Endothelial cell of umbilical vein (primary cell): ENCODE measurements around the gene OGDH. TPM values are rescaled to one million over a fixed set of nuclear protein-coding genes. Genes with fewer than 3 reads are reported as not detected.

ENCODE experiments used
- BruUV-seq: library from RNA; stranded (reverse); fragments of 400-500 nt; replicated peaks from 2 replicates; lab custom pipeline; 2021; lab: Mats Ljungman, UMichigan
- CTCF ChIA-PET: fragments of 300-600, 350-600 bp; sonication (Branson Sonifier 250); formaldehyde crosslinking; loops from one replicate; lab custom pipeline; 2021; ENCODE audit warnings: antibody characterized with exemption, inconsistent platforms; lab: Charles Lee
- POLR2A ChIA-PET: fragments of 300-600, 350-600 bp; sonication (Branson Sonifier 250); formaldehyde crosslinking; loops from one replicate; lab custom pipeline; 2021; ENCODE audit warnings: antibody characterized with exemption, inconsistent platforms; lab: Charles Lee
- DNase-seq: peaks from one replicate; pipeline ENCODE4 v3.0.0-alpha.2; 2011; ENCODE audit warnings: low read depth, low spot score
- FAIRE-seq: peaks from 2 replicates; lab custom pipeline; 2011; peaks lifted over from hg19 to GRCh38; lab: Jason Lieb, UNC
- H2AFZ ChIP-seq: 2 replicates; pipeline ENCODE4 v1.6.0; 2012; ENCODE audit warnings: low read depth, low read length, control low read depth, inconsistent platforms
- H3K27ac ChIP-seq: 2 replicates; pipeline ENCODE4 v1.5.1; 2011; ENCODE audit warnings: low read depth, mild to moderate bottlenecking, control low read depth, low read length, moderate library complexity; ENCODE audit not compliant: insufficient read depth
- H3K27me3 ChIP-seq, 2 experiments: 2 replicates each; pipeline versions ENCODE4 v1.6.0 to v1.6.1; 2011; ENCODE audit warnings: low read length in 2 of 2, mixed read lengths in 1 of 2; ENCODE audit not compliant: control insufficient read depth in 2 of 2, insufficient read depth in 2 of 2
- H3K36me3 ChIP-seq, 2 experiments: 2 replicates in 1 of 2; 3 replicates in 1 of 2; pipeline ENCODE4 v1.5.1; 2011; ENCODE audit warnings: low read length in 2 of 2, mild to moderate bottlenecking in 1 of 2, moderate library complexity in 1 of 2; ENCODE audit not compliant: control insufficient read depth in 2 of 2, insufficient read depth in 2 of 2; ENCODE audit errors: extremely low read depth in 1 of 2
- H3K4me1 ChIP-seq: 3 replicates; pipeline ENCODE4 v1.5.1; 2011; ENCODE audit warnings: mild to moderate bottlenecking, low read length; ENCODE audit not compliant: control insufficient read depth, insufficient read depth; ENCODE audit errors: extremely low read depth
- H3K4me2 ChIP-seq: 2 replicates; pipeline ENCODE4 v1.6.1; 2011; ENCODE audit warnings: low read length, control low read depth, mixed read lengths; ENCODE audit not compliant: insufficient read depth
- H3K4me3 ChIP-seq, 3 experiments: fragments of 200-600 bp in 1 of 3; sonication (generic), shearing (Covaris generic) in 1 of 3; replicated peaks in 1 of 3; 2 replicates each; pipeline ENCODE4 v1.5.1; 2011 to 2016; ENCODE audit warnings: control low read depth in 3 of 3, low read length in 3 of 3, mild to moderate bottlenecking in 2 of 3, inconsistent platforms in 1 of 3, low read depth in 1 of 3, moderate library complexity in 1 of 3; ENCODE audit not compliant: insufficient read depth in 1 of 3
- H3K79me2 ChIP-seq: 2 replicates; pipeline ENCODE4 v1.6.0; 2012; ENCODE audit warnings: low read length, inconsistent platforms; ENCODE audit not compliant: control insufficient read depth, insufficient read depth
- H3K9ac ChIP-seq: replicated peaks from 2 replicates; pipeline ENCODE3; 2011; ENCODE audit warnings: low read length, control low read depth; ENCODE audit not compliant: insufficient read depth; ENCODE audit errors: extremely low read depth
- H3K9me1 ChIP-seq: replicated peaks from 3 replicates; pipeline ENCODE4 v1.6.0; 2011; ENCODE audit warnings: mild to moderate bottlenecking, low read length; ENCODE audit not compliant: control insufficient read depth, insufficient read depth; ENCODE audit errors: extremely low read depth
- H3K9me3 ChIP-seq: replicated peaks from 2 replicates; pipeline ENCODE4 v1.5.1; 2012; ENCODE audit warnings: low read length, inconsistent platforms; ENCODE audit not compliant: control insufficient read depth, insufficient read depth
- H4K20me1 ChIP-seq: replicated peaks from 2 replicates; pipeline ENCODE3; 2011; ENCODE audit warnings: mild to moderate bottlenecking, low read length; ENCODE audit not compliant: control insufficient read depth, insufficient read depth; ENCODE audit errors: extremely low read depth
- EZH2 ChIP-seq: IDR thresholded peaks from 2 replicates; pipeline ENCODE4 v1.6.1; 2012; ENCODE audit warnings: borderline replicate concordance, low read depth, mild to moderate bottlenecking, moderate library complexity, low read length, inconsistent platforms; ENCODE audit not compliant: severe bottlenecking
- FOS ChIP-seq: IDR thresholded peaks from 2 replicates; pipeline ENCODE4 v1.6.1; 2011; ENCODE audit warnings: mild to moderate bottlenecking, low read length, moderate library complexity, borderline replicate concordance; ENCODE audit not compliant: insufficient read depth
- GATA2 ChIP-seq: IDR thresholded peaks from 2 replicates; pipeline ENCODE4 v1.7.0; 2011; ENCODE audit warnings: low read depth, mild to moderate bottlenecking, moderate library complexity, mixed read lengths, low read length; ENCODE audit not compliant: insufficient read length, insufficient read depth
- JUN ChIP-seq: IDR thresholded peaks from 2 replicates; pipeline ENCODE4 v1.6.1; 2011; ENCODE audit warnings: borderline replicate concordance, low read depth; ENCODE audit not compliant: insufficient read length, insufficient read depth
- MYC ChIP-seq: IDR thresholded peaks from one replicate; pipeline ENCODE4 v1.6.1; 2011; ENCODE audit warnings: mild to moderate bottlenecking, low read depth, low read length
- POLR2A ChIP-seq: IDR thresholded peaks from 2 replicates; pipeline ENCODE4 v1.6.1; 2012; ENCODE audit warnings: low read depth, mild to moderate bottlenecking, control low read depth, low read length
- POLR2AphosphoS5 ChIP-seq: IDR thresholded peaks from 2 replicates; pipeline ENCODE4 v1.6.1; 2012; ENCODE audit warnings: low read depth, mild to moderate bottlenecking, control low read depth, low read length, moderate library complexity; ENCODE audit not compliant: insufficient read depth
- dilution Hi-C: fragments of 300-500 bp; cut with MboI; formaldehyde crosslinking; loops from one replicate; pipeline ENCODE4 v1.15.0; 2019; ENCODE audit warnings: low sequenced_read_pairs; ENCODE audit not compliant: extremely low pct_ligation_motif_present
- intact Hi-C: fragments of 100-400 bp; cut with micrococcal nuclease; formaldehyde crosslinking; loops from one replicate; pipeline ENCODE4 v1.10.0; 2022
- polyA plus RNA-seq, 4 experiments: library from polyadenylated mRNA; depleted of rRNA in 3 of 4; stranded (reverse) in 3 of 4; unstranded in 1 of 4; fragments of >200 nt; gene quantifications; 2 replicates each; pipeline versions ENCODE4 v1.2.1 to v1.2.3, GENCODE V29; 2011 to 2012; ENCODE audit warnings: missing spikeins in 1 of 4
- total RNA-seq: library from RNA; stranded (reverse); gene quantifications from 2 replicates; pipeline ENCODE4 v1.2.3, GENCODE V29; 2021
- TF ChIP-seq, protein P1 (sequence below), 2 donors: IDR thresholded peaks; 1 replicate in 1 of 2; 2 replicates in 1 of 2; pipeline ENCODE4 v1.5.1; 2011; ENCODE audit warnings: low read length in 2 of 2, mild to moderate bottlenecking in 2 of 2, moderate library complexity in 2 of 2, control low read depth in 1 of 2, inconsistent platforms in 1 of 2, low read depth in 1 of 2; ENCODE audit not compliant: insufficient read depth in 1 of 2; ENCODE audit errors: extremely low read depth in 1 of 2
- TF ChIP-seq, protein P2 (sequence below): IDR thresholded peaks from 2 replicates; pipeline ENCODE4 v1.6.1; 2011; ENCODE audit not compliant: insufficient read depth, insufficient read length

OGDH gene
- total and polyA plus RNA-seq, 2 donors (not counting 3 experiments of a cell fraction or from before 2014, with no cell fraction given): 88.9 to 92.9 TPM

DNA sequence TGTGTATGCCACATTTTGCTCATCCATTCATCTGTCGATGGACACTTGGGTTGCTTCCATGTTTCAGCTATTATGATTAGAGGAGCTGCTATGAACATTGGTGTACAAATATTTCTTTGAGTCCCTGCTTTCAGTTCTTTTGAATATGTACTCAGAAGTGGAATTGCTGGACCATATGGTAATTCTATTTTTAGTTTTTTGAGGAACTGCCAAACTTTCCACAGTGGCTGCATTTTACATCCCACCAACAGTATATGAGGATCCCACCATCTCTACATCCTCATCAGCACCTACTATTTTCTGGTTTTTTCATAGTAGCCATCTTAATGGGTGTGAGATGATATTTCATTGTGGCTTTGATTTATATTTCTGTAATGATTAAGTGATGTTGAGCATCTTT is 97.5 kb downstream of the OGDH start:
- intact Hi-C loops (no loop called here), dilution Hi-C loops (no loop called here)
- Histone ChIP-seq H4K20me1 (no peaks in the 10 kb centered on the region), H3K9me1 (no peaks in the 10 kb centered on the region), H3K9me3 (no peaks in the 10 kb centered on the region), H3K4me2 (no peak overlapping the region), H3K27ac (no peak overlapping the region), H3K79me2 (no peaks in the 10 kb centered on the region), H3K9ac (no peak overlapping the region), H3K36me3 (peaks cover 0 to 29% of the 10 kb centered on the region in 2 experiments), H3K4me3 (no peak overlapping the region), H2AFZ (no peak overlapping the region), H3K4me1 (no peaks in the 10 kb centered on the region), H3K27me3 (no peaks in the 10 kb centered on the region)
- DNase-seq (no peak), FAIRE-seq (no peak)
- ChIA-PET CTCF (no interaction called here), POLR2A (no interaction called here)
- no peak for TF ChIP-seq MYC
- TF ChIP-seq POLR2AphosphoS5: no peak
- TF ChIP-seq GATA2: no peak
- TF ChIP-seq, protein P1, sequence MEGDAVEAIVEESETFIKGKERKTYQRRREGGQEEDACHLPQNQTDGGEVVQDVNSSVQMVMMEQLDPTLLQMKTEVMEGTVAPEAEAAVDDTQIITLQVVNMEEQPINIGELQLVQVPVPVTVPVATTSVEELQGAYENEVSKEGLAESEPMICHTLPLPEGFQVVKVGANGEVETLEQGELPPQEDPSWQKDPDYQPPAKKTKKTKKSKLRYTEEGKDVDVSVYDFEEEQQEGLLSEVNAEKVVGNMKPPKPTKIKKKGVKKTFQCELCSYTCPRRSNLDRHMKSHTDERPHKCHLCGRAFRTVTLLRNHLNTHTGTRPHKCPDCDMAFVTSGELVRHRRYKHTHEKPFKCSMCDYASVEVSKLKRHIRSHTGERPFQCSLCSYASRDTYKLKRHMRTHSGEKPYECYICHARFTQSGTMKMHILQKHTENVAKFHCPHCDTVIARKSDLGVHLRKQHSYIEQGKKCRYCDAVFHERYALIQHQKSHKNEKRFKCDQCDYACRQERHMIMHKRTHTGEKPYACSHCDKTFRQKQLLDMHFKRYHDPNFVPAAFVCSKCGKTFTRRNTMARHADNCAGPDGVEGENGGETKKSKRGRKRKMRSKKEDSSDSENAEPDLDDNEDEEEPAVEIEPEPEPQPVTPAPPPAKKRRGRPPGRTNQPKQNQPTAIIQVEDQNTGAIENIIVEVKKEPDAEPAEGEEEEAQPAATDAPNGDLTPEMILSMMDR (IDR thresholded peaks at IDR 0.05; ENCODE audit: extremely low read depth in 1 of 2, insufficient read depth in 1 of 2, low read depth in 1 of 2, low read length in 2 of 2): no peak
- TF ChIP-seq EZH2: no peak
- TF ChIP-seq, protein P2, sequence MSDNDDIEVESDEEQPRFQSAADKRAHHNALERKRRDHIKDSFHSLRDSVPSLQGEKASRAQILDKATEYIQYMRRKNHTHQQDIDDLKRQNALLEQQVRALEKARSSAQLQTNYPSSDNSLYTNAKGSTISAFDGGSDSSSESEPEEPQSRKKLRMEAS: no peak
- no peak for TF ChIP-seq JUN
- no peak for TF ChIP-seq FOS
- TF ChIP-seq POLR2A: no peak
- BruUV-seq: no TSS peak
